Bronchial epithelial cell (primary cell): Measurements from ENCODE around the gene ACSL6. TPM values are rescaled to one million over a fixed set of nuclear protein-coding genes. Genes with fewer than 3 reads are reported as not detected.

Experiments used
- DNase-seq: peaks from one replicate; pipeline ENCODE4 v3.0.0-alpha.2; 2010; ENCODE audit warnings: low read depth
- FAIRE-seq: peaks from 2 replicates; lab custom pipeline; 2011; peaks lifted over from hg19 to GRCh38; lab: Jason Lieb, UNC
- H3K27me3 ChIP-seq: 2 replicates; pipeline ENCODE4 v1.5.1; 2011; ENCODE audit warnings: low read length; ENCODE audit not compliant: control insufficient read depth, insufficient read depth
- H3K36me3 ChIP-seq: 2 replicates; pipeline ENCODE4 v1.5.1; 2011; ENCODE audit warnings: low read length; ENCODE audit not compliant: control insufficient read depth, insufficient read depth
- H3K4me3 ChIP-seq: 2 replicates; pipeline ENCODE4 v1.5.1; 2011; ENCODE audit warnings: mild to moderate bottlenecking, low read depth, low read length, control low read depth
- CTCF ChIP-seq: IDR thresholded peaks from 2 replicates; pipeline ENCODE4 v1.5.1; 2011; ENCODE audit warnings: mild to moderate bottlenecking, moderate library complexity, low read length, control low read depth, inconsistent platforms; ENCODE audit not compliant: insufficient read depth, severe bottlenecking
- total RNA-seq: library from RNA; depleted of rRNA; stranded (reverse); fragments of >200 nt; gene quantifications from 2 replicates; pipeline ENCODE4 v1.2.1, GENCODE V29; 2014

Gene ACSL6
- total RNA-seq, 1 donor from 2014 or later = 0.26 TPM

- H3K36me3 ChIP-seq = no peaks in the 10 kb centered on the region
- no peak for FAIRE-seq
- H3K4me3 ChIP-seq = no peak overlapping the region
- H3K27me3 ChIP-seq = no peaks in the 10 kb centered on the region
- TF ChIP-seq CTCF = no peak
- DNase-seq = no peak
These were observed 43.4 kb upstream of the ACSL6 start for GRCh38 chr5:132054697-132055440.

- Histone ChIP-seq H3K4me3 (no peak overlapping the region), H3K36me3 (no peaks in the 10 kb centered on the region), H3K27me3 (no peaks in the 10 kb centered on the region)
- no peak for DNase-seq
- FAIRE-seq = peak; percentile 83
- no peak for TF ChIP-seq CTCF
These were observed 42.7 kb upstream of the ACSL6 start for GRCh38 chr5:132054031-132054696.

- no peak for DNase-seq
- TF ChIP-seq CTCF = no peak
These were observed 42.0 kb upstream of the ACSL6 start for GRCh38 chr5:132053483-132053882.

GRCh38 chr5:132052520-132052919 is 41.1 kb upstream of the ACSL6 start:
- no peak for DNase-seq
- H3K4me3 ChIP-seq = no peak overlapping the region
- no peak for TF ChIP-seq CTCF
- H3K27me3 ChIP-seq = no peaks in the 10 kb centered on the region
- no peak for FAIRE-seq
- H3K36me3 ChIP-seq = no peaks in the 10 kb centered on the region

More at GRCh38 chr5:132053483-132053882, 42.0 kb upstream of the ACSL6 start:
- no peak for FAIRE-seq
- Histone ChIP-seq H3K27me3 (no peaks in the 10 kb centered on the region), H3K36me3 (no peaks in the 10 kb centered on the region), H3K4me3 (no peak overlapping the region)

- DNase-seq (no peak), FAIRE-seq (no peak)
- no peaks in the 10 kb centered on the region for H3K27me3 ChIP-seq
- TF ChIP-seq CTCF = no peak
- H3K4me3 ChIP-seq = no peak overlapping the region
- H3K36me3 ChIP-seq = no peaks in the 10 kb centered on the region
These were observed 39.4 kb upstream of the ACSL6 start for GRCh38 chr5:132050661-132051552.
